Measurements from ENCODE around the gene TMEM236. TPM values are rescaled to one million over a fixed set of nuclear protein-coding genes. Genes with fewer than 3 reads are reported as not detected.

Gene TMEM236, protein sequence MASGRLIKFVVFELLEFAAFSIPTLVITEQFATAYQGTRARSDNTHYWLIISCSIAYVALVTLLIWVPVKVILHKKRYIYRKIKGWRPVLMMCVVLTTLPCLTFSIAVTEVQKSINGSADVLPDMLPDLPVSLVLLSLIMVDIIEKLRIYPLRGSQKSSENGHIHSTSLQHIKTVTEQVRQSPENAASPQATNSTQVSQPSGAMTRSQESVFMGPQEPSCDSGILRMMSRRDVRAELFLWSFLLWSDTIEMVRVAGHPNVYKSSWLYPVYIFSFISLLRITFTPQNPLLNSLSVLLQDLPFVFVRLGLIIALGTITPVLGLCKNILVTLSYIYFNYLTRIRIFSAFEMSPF
- 0.03 to 0.07 TPM (median 0.06 TPM) in 5 replicates for total RNA-seq (2022; extraction: Qiagen RNA extraction; ENCODE audit: low read depth)

DNA sequence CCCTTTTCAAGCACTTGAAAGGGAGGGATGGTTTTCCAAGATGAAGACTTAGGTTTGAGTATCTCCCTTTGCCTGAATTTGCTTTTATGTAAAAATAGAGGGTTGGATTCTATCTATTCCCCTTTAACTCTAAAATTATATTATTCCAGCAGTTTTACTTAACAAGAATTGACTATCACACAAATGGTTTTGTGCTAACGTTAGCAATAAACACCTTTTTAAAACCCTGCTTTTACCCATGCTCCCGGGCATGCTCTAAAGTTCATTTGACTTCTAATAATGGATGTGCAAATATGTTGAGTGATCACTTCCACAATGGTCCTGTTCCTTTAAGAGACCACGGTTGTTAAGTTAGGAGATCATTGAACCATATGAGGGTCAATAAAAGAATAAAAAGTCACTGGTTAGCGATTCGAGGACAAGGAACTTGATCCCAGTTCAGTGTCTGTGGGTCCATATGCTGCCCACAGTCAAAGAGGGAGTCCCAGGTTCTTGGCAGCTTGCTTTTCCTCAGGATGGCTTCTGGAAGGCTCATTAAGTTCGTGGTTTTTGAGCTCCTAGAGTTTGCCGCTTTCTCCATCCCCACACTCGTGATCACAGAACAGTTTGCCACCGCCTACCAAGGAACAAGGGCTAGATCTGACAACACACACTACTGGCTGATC is at the start of gene TMEM236:
TMEM236 (plus strand) TSS at position 421 of the 665 bp plus-strand sequence; CDS start at position 516, 95 bp downstream.

DNA sequence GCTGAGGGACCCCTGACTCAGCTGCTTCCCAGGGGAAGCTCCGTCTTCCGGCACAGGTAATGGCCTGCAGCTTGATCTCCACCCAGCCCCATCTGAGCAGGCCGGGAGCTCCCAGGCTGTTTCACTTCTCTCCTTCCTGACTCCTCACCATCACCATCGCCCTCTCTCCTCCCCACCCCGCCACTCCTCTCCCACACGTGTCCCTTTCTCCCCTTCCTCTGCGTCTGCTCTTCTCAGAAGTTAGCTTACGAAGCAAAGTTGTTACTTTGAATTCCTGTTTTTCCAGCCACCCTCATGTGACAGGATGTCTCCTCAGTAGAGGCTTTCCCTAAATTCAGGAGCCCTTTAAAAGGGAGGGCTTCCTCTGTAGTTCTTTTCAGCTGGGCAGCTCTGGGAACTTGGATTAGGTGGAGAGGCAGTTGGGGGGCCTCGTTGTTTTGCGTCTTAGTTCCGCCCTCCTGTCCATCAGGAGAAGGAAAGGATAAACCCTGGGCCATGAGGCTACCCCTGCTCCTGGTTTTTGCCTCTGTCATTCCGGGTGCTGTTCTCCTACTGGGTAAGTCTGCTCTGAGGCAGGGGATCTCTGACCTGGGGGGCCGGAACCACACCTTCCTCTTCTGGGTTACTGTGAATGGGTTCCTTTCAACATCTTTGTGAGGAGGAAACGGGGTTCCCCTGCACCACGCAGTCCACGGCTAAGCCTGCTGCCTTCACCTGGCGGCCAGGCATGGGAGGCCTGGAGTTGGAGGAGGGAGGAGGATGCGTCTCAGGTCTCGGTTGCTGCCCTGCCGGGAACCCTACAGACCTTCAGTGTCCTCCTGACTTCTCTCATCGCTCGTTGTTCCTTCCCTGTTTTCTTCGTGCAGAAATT is 57.2 kb downstream of the TMEM236 start, which contains the start of gene MRC1:
MRC1 (plus strand) TSS at position 378 of the 871 bp plus-strand sequence; CDS start at position 496, 118 bp downstream.

Other genes with a start within 250 kb of the TMEM236 start
- gene HACD1, start 134.8 kb upstream of the TMEM236 start, total RNA-seq (2022; extraction: Qiagen RNA extraction; ENCODE audit: low read depth) = 40.3 to 62.4 TPM (median 57.9 TPM) in 5 replicates
- 19.5 to 29.8 TPM (median 27.9 TPM) in 5 replicates for gene STAM, start 108.0 kb upstream of the TMEM236 start, total RNA-seq (2022; extraction: Qiagen RNA extraction; ENCODE audit: low read depth)
- 0.01 to 0.08 TPM (median 0.05 TPM) in 4 of 5 replicates, not detected in the other for gene MRC1, start 57.1 kb downstream of the TMEM236 start, total RNA-seq (2022; extraction: Qiagen RNA extraction; ENCODE audit: low read depth)
- gene SLC39A12, start 199.7 kb downstream of the TMEM236 start, total RNA-seq (2022; extraction: Qiagen RNA extraction; ENCODE audit: low read depth) = not detected in 5 replicates

Data from A549 treated with RU486 at 1 μM for 4 hours (cell line).